Common myeloid progenitor, CD34-positive (primary cell): ENCODE results near the gene UBQLNL. TPM values are rescaled to one million over a fixed set of nuclear protein-coding genes. Genes with fewer than 3 reads are reported as not detected.

Experiments used
- CTCF ChIA-PET: fragments of 350-600 bp; sonication (Branson Sonifier 250); formaldehyde crosslinking; loops from one replicate; lab custom pipeline; 2021; ENCODE audit warnings: antibody characterized with exemption; lab: Charles Lee
- POLR2A ChIA-PET: fragments of 350-600 bp; sonication (Branson Sonifier 250); formaldehyde crosslinking; loops from one replicate; lab custom pipeline; 2021; ENCODE audit warnings: antibody characterized with exemption; lab: Charles Lee
- DNase-seq, 3 donors: peaks; one replicate each; pipeline versions ENCODE4 v3.0.0 to v3.0.0-alpha.2; 2013
- H3K27ac ChIP-seq, 2 experiments: 1 replicate in 1 of 2; 2 replicates in 1 of 2; pipeline ENCODE4 v1.7.0; 2013; ENCODE audit warnings: inconsistent platforms in 2 of 2, low read length in 2 of 2, mild to moderate bottlenecking in 2 of 2, low read depth in 1 of 2, moderate library complexity in 1 of 2; ENCODE audit not compliant: severe bottlenecking in 2 of 2, insufficient read depth in 1 of 2, poor library complexity in 1 of 2
- H3K27me3 ChIP-seq, 5 experiments: replicated peaks in 2 of 5; 1 replicate in 3 of 5; 2 replicates in 2 of 5; pipeline versions ENCODE4 v1.6.1 to v1.7.0; 2013; ENCODE audit warnings: low read length in 4 of 5, mild to moderate bottlenecking in 2 of 5, moderate library complexity in 2 of 5, inconsistent platforms in 1 of 5; ENCODE audit not compliant: insufficient read depth in 5 of 5, control insufficient read depth in 4 of 5
- H3K36me3 ChIP-seq, 4 experiments: 1 replicate in 2 of 4; 2 replicates in 2 of 4; pipeline versions ENCODE4 v1.6.1 to v1.7.0; 2013; ENCODE audit warnings: low read length in 3 of 4, control low read depth in 1 of 4, mild to moderate bottlenecking in 1 of 4; ENCODE audit not compliant: control insufficient read depth in 4 of 4, insufficient read depth in 4 of 4
- H3K4me1 ChIP-seq, 4 experiments: 1 replicate in 3 of 4; 2 replicates in 1 of 4; pipeline versions ENCODE4 v1.6.1 to v1.7.1; 2013; ENCODE audit warnings: low read length in 3 of 4, mild to moderate bottlenecking in 3 of 4, control low read depth in 1 of 4, inconsistent platforms in 1 of 4, moderate library complexity in 1 of 4; ENCODE audit not compliant: control insufficient read depth in 4 of 4, insufficient read depth in 4 of 4; ENCODE audit errors: control extremely low read depth in 1 of 4
- H3K4me3 ChIP-seq, 7 experiments: 1 replicate in 4 of 7; 2 replicates in 3 of 7; pipeline versions ENCODE4 v1.5.1 to v1.7.0; 2013; ENCODE audit warnings: mild to moderate bottlenecking in 7 of 7, low read length in 6 of 7, moderate library complexity in 6 of 7, inconsistent platforms in 2 of 7, low read depth in 2 of 7, control low read depth in 1 of 7; ENCODE audit not compliant: insufficient read depth in 4 of 7, control insufficient read depth in 1 of 7; ENCODE audit errors: extremely low read depth in 1 of 7
- H3K9me3 ChIP-seq, 5 experiments: 1 replicate in 4 of 5; 2 replicates in 1 of 5; pipeline versions ENCODE4 v1.6.1 to v1.7.1; 2013; ENCODE audit warnings: low read length in 4 of 5, mild to moderate bottlenecking in 2 of 5, inconsistent platforms in 1 of 5, low read depth in 1 of 5, moderate library complexity in 1 of 5; ENCODE audit not compliant: control insufficient read depth in 4 of 5, insufficient read depth in 2 of 5; ENCODE audit errors: control extremely low read depth in 1 of 5
- WGBS: methylation state at CpG from one replicate; pipeline ENCODE4 v1.1.5; 2013; ENCODE audit not compliant: insufficient coverage; 5-methylcytosine and 5-hydroxymethylcytosine counted together
- polyA plus RNA-seq: library from polyadenylated mRNA; unstranded; fragments of 120-200 nt; gene quantifications from one replicate; pipeline ENCODE4 v1.2.1, GENCODE V29; 2013

UBQLNL gene
- polyA plus RNA-seq: 1.3 TPM

GRCh38 chr11:5516599-5516998 lies at the start of gene UBQLNL:
Gene UBQLNL (minus strand): TSS chr11:5516699. CDS start chr11:5516441, 258 bp downstream.
- CTCF ChIA-PET: interaction anchor here (0.7 to 1.3 kb wide), 2 partner anchors 9 to 13 kb away, joined by 3 read pairs; no protein-coding TSS in a partner anchor

GRCh38 chr11:5564259-5565019 lies 47.9 kb upstream of the UBQLNL start:
- no CpG with 5 or more reads among the region's 1 CpG for WGBS
- ChIA-PET POLR2A (no interaction called here), CTCF (interaction anchor here (1.4 kb wide), 1 partner anchor 35 kb away, joined by 3 read pairs; no protein-coding TSS in a partner anchor)
- no peaks in the 10 kb centered on the region for H3K9me3 ChIP-seq
- no peaks in the 10 kb centered on the region for H3K36me3 ChIP-seq
- H3K27ac ChIP-seq: no peak overlapping the region
- no peaks in the 10 kb centered on the region for H3K4me1 ChIP-seq
- no peak for DNase-seq
- no peaks in the 10 kb centered on the region for H3K27me3 ChIP-seq
- H3K4me3 ChIP-seq: no peak overlapping the region

More at GRCh38 chr11:5516599-5516998, at the start of gene UBQLNL:
- H3K9me3 ChIP-seq: no peaks in the 10 kb centered on the region
- WGBS: no CpG with 5 or more reads among the region's 2 CpGs
- no peak within 1 kb of the TSS for H3K4me3 ChIP-seq
- no peak within 1 kb of the TSS for H3K27ac ChIP-seq
- no peaks in the 10 kb centered on the region for H3K36me3 ChIP-seq
- H3K4me1 ChIP-seq: no peaks in the 10 kb centered on the region
- DNase-seq: no peak
- POLR2A ChIA-PET: no interaction called here
- H3K27me3 ChIP-seq: no peaks in the 10 kb centered on the region

- ChIA-PET POLR2A (no interaction called here), CTCF (no interaction called here)
- no peak for DNase-seq
- H3K4me1 ChIP-seq: no peaks in the 10 kb centered on the region
- 50% methylated on average over 2 of the region's 3 CpGs for WGBS
- no peak overlapping the region for H3K27ac ChIP-seq
- H3K36me3 ChIP-seq: no peaks in the 10 kb centered on the region
- no peaks in the 10 kb centered on the region for H3K9me3 ChIP-seq
- peaks cover 0 to 2% (median 0%) of the 10 kb centered on the region in 5 experiments for H3K27me3 ChIP-seq
- no peak overlapping the region for H3K4me3 ChIP-seq
Observed at GRCh38 chr11:5557751-5558150, 41.3 kb upstream of the UBQLNL start.

- ChIA-PET POLR2A (no interaction called here), CTCF (no interaction called here)
- 82% methylated on average over 3 of the region's 3 CpGs for WGBS
- no peaks in the 10 kb centered on the region for H3K36me3 ChIP-seq
- H3K27ac ChIP-seq: no peak overlapping the region
- no peaks in the 10 kb centered on the region for H3K9me3 ChIP-seq
- DNase-seq: no peak
- no peaks in the 10 kb centered on the region for H3K4me1 ChIP-seq
- H3K27me3 ChIP-seq: peaks cover 0 to 2% (median 0%) of the 10 kb centered on the region in 5 experiments
- no peak overlapping the region for H3K4me3 ChIP-seq
Observed at GRCh38 chr11:5556596-5557188, 40.2 kb upstream of the UBQLNL start.

GRCh38 chr11:5553343-5553742 lies 36.8 kb upstream of the UBQLNL start:
- Histone ChIP-seq H3K4me1 (no peaks in the 10 kb centered on the region), H3K9me3 (no peaks in the 10 kb centered on the region), H3K27me3 (peaks cover 0 to 2% (median 0%) of the 10 kb centered on the region in 5 experiments), H3K4me3 (no peak overlapping the region), H3K27ac (no peak overlapping the region), H3K36me3 (no peaks in the 10 kb centered on the region)
- ChIA-PET POLR2A (no interaction called here), CTCF (no interaction called here)
- DNase-seq: no peak

- no peaks in the 10 kb centered on the region for H3K9me3 ChIP-seq
- ChIA-PET CTCF (no interaction called here), POLR2A (no interaction called here)
- 70% methylated on average over 4 of the region's 5 CpGs for WGBS
- no peak overlapping the region for H3K27ac ChIP-seq
- no peaks in the 10 kb centered on the region for H3K36me3 ChIP-seq
- H3K4me1 ChIP-seq: no peaks in the 10 kb centered on the region
- H3K27me3 ChIP-seq: no peaks in the 10 kb centered on the region
- H3K4me3 ChIP-seq: no peak overlapping the region
- DNase-seq: no peak
Observed at GRCh38 chr11:5550440-5551095, 34.1 kb upstream of the UBQLNL start.

GRCh38 chr11:5548440-5548839 lies 31.9 kb upstream of the UBQLNL start, which contains the start of gene OR52H1:
Gene OR52H1 (minus strand): TSS chr11:5548540. CDS start chr11:5545505, 3,035 bp downstream.
- no peak for DNase-seq
- Histone ChIP-seq H3K9me3 (peaks cover 0 to 1% (median 0%) of the 10 kb centered on the region in 5 experiments), H3K27me3 (no peaks in the 10 kb centered on the region), H3K4me1 (no peaks in the 10 kb centered on the region), H3K36me3 (no peaks in the 10 kb centered on the region), H3K4me3 (no peak within 1 kb of the TSS), H3K27ac (no peak within 1 kb of the TSS)
- ChIA-PET POLR2A (interaction anchor here (1.1 kb wide), 1 partner anchor 10 kb away, joined by 3 read pairs; no protein-coding TSS in a partner anchor), CTCF (no interaction called here)
- WGBS: no CpG with 5 or more reads among the region's 1 CpG
